GM06990 (cell line): Measurements from ENCODE around the gene CNTNAP5.

Experiments
- DNase-seq: peaks from one replicate; pipeline ENCODE4 v3.0.0-alpha.2; 2011; ENCODE audit not compliant: insufficient read length; ENCODE audit errors: extremely low read depth
- H3K27me3 ChIP-seq: replicated peaks from 2 replicates; pipeline ENCODE4 v1.6.0; 2011; ENCODE audit warnings: low read length; ENCODE audit not compliant: control insufficient read depth, insufficient read depth
- H3K36me3 ChIP-seq: 2 replicates; pipeline ENCODE4 v1.5.1; 2011; ENCODE audit warnings: low read length; ENCODE audit not compliant: control insufficient read depth, insufficient read depth
- H3K4me3 ChIP-seq: replicated peaks from 2 replicates; pipeline ENCODE4 v1.5.1; 2011; ENCODE audit warnings: low read depth, mild to moderate bottlenecking, control low read depth, low read length
- CTCF ChIP-seq: IDR thresholded peaks from 2 replicates; pipeline ENCODE4 v1.5.1; 2011; ENCODE audit warnings: low read length, control low read depth, mild to moderate bottlenecking, inconsistent platforms; ENCODE audit not compliant: insufficient read depth, poor library complexity, severe bottlenecking

CNTNAP5 gene

GRCh38 chr2:124959581-124959980, 934.5 kb downstream of the CNTNAP5 start:
- Histone ChIP-seq H3K36me3 (no peaks in the 10 kb centered on the region), H3K27me3 (no peaks in the 10 kb centered on the region), H3K4me3 (no peak overlapping the region)
- DNase-seq, result no peak
- no peak for TF ChIP-seq CTCF

GRCh38 chr2:124961132-124961531, 936.0 kb downstream of the CNTNAP5 start:
- no peak for TF ChIP-seq CTCF
- Histone ChIP-seq H3K36me3 (no peaks in the 10 kb centered on the region), H3K4me3 (no peak overlapping the region), H3K27me3 (no peaks in the 10 kb centered on the region)
- DNase-seq, result no peak
